HG03457 (cell line): ENCODE results near the gene LCE3B.
"Not testable (repeated sequence)": the region's sequence is repeated elsewhere in the genome, so short reads cannot be mapped to it uniquely, and the experiment has no call there.

ENCODE experiments used
- ATAC-seq: cut with Tn5 transposase; IDR thresholded peaks from one replicate; pipeline ENCODE4 v1.9.1; 2021; ENCODE audit warnings: moderate number of reproducible peaks; ENCODE audit not compliant: unreplicated experiment

Gene LCE3B, protein sequence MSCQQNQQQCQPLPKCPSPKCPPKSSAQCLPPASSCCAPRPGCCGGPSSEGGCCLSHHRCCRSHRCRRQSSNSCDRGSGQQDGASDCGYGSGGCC

DNA sequence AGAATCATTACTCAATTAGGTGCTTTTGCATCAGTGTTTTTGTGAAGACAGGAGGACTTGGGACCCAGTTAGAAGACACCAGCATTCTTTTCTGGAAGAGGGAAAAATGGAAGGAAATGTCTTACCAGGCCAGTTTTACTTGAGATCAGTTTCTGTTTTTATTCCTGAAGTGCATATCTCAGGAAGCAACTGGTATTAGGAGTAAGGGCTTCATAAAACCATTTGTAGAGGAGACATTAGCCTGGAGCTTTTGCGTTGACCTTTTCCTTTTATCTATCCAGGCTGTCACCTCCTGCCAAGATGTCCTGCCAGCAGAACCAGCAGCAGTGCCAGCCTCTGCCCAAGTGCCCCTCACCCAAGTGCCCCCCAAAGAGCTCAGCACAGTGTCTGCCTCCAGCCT is at the start of gene LCE3B:
Gene LCE3B (plus strand): TSS at position 301 of the 400 bp plus-strand sequence. CDS start 0 bp downstream, at position 301.
- no peak for ATAC-seq

DNA sequence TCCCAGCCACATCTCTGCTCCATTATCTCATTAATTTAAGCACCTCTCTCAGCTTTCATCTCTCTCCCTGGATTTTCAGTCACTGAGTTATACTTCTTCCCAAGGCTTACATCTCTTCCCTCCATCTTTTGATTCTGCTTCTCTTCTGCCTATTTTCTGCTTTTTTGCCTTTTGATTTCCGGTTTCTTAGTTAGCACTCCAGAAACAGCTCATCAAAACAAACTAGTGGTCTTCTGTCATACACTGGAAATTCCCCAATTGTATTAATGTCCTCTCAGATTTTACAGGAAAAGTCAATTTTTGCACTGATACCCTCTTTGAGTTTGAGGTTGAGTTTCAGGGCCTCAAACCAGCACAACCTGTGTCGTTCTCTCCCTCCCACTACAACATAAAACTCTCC is 48.5 kb upstream of the LCE3B start:
- ATAC-seq: no peak

DNA sequence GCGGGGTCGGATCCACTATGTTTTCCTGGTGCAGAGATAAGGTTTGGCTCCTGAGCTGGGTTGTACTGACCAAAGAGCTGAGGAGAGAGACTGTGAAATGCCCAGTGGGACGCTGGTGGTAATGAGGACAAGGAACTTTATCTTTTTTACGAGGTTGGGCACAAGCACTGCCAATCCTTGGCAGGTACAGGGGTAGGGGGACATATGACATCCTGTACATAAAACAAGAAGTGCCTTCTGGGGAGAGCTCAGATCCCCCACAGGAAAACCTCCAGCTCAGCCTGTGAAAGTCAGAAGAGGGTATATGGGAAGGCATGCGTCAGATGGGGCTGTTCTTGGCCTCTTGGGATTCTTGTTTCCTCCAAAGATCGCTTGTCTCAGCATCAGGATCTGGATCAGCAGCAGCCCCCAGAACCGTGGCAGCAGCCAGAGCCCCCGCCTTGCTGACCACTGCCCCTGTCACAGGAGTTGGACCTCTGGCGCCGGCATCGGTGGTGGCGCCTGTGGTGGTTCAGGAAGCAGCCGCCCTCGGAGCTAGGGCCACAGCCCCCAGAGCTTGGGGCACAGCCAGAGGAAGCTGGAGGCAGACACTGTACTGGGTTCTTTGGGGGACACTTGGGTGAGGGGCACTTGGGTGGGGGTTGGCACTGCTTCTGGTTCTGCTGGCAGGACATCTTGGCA is 47.9 kb upstream of the LCE3B start:
- no peak for ATAC-seq

DNA sequence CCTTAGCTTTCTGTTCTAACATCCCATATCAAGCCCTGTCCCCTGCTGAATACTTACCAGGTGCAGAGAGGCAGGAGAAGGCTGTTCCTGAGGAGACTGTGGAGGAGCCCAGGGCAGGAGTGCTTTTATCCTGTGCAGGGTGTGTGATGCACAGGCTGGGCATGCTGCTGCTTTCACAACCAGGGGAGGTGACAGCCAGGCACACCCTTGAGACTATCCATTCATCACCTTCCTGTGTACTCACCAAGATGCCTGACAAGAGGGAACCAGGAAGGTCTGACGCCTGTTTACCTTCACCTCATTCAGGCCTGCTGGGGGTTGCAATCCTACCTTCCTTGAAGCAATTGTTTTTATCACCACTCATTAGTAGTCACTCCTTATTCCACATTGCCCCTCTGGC is 46.9 kb upstream of the LCE3B start, which contains the start of gene LCE3E:
Gene LCE3E (minus strand): TSS at position 100 of the 400 bp plus-strand sequence. CDS start 572 bp downstream, outside the sequence.
- no peak for ATAC-seq

DNA sequence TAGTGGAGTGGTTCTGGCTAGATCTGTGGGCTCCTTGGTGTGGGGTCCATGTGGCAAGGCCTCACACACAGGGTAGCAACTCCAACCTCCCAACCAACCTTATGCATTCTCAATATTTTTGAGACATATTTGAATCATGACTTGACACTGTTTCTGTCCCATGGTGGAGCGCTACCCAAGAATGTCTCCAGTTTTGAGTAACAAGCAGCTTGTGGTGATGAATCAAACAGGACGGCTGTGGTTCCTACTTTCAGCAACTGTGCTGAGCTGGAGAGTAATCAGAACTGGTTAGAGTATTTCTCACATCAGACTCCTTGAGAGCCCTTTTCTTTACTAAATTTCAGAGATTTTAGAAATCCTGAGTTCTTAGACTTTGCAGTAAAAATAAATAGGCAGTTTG is 36.4 kb upstream of the LCE3B start:
- ATAC-seq: no peak

DNA sequence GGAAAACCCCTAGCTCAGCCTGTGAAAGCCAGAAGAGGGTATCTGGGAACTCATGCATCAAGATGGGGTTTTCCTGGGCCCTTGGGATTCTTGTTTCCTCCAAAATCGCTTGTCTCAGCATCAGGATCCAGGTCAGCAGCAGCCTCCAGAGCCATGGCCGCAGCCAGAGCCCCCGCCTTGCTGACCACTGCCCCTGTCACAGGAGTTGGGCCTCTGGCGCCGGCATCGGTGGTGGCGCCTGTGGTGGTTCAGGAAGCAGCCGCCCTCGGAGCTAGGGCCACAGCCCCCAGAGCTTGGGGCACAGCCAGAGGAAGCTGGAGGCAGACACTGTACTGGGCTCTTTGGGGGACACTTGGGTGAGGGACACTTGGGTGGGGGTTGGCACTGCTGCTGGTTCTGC is 34.1 kb upstream of the LCE3B start:
- ATAC-seq: not testable (repeated sequence)

DNA sequence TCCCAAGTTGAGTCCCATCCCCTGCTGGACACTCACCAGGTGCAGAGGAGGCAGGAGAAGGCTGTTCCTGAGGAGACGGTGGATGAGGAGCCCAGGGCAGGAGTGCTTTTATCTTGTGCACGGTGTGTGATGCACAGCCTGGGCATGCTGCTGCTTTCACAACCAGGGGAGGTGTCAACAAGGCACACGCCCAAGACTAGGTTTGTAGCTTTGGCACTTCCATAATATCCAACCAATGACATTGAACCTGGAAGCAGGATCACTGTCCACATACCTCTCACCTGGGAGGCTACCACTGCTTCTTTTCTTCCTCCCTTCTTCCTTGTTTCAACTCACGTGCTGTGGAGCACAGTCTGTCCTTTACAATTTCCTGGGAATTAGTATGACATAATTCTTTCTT is 33.2 kb upstream of the LCE3B start, which contains the start of gene LCE3D:
Gene LCE3D (minus strand): TSS at position 84 of the 400 bp plus-strand sequence. CDS start 580 bp downstream, outside the sequence.
- ATAC-seq: no peak

DNA sequence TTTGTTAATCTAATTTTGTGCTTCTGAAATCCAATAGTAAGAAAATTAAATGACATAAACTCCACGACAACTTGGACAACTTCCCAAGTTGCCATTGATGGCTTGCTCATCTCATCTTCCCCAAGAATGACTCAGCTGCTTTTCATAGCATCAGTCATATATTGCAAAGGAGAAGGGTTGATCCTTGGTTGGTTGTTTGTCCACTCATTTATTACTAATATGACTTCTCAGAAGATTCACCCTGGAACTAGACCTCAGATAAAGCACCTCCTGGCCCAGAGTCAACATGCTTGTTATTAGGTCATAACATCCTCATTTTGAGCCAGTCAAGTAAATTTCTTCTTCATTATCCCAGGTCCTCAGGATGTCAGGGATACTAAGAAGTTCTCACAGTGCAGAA is 31.0 kb upstream of the LCE3B start:
- ATAC-seq: no peak

DNA sequence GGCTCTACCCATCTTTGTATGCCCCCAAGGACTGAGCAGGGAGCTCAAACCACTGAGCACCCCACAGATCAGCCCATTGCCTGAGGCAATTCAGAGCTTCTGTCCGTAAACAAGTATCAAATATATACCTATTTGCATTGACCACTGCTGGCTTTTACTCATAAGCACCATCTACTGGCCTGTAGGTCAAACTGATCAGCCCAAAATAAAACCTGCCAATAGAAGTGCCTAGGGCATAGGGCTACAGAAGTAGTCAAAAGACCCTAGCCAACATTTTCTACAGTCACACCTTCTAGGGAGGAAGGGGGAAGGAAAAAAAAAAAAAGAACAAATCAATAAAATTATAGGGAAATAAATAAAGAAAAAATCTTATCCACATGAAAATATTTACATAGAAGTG is 28.0 kb upstream of the LCE3B start:
- no peak for ATAC-seq

DNA sequence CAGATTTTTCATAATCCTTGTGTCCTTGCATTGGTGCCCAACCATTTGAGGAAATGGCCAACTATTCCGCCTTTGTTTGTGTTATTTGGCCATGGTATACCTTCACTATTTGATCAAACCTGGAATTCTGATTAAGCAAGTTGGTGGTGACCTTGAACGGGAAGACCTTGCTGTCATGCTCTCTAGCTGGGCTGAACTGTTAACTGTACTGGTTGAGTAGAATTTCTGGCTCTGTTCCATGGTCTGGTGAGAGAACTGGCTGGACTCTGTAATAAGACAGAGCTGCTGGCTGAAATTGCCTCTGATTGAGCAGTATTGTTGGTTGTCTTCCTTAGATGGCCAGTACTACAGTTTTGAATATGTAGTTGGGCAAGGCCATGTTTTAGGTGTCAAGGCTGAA is 16.6 kb upstream of the LCE3B start:
- no peak for ATAC-seq

DNA sequence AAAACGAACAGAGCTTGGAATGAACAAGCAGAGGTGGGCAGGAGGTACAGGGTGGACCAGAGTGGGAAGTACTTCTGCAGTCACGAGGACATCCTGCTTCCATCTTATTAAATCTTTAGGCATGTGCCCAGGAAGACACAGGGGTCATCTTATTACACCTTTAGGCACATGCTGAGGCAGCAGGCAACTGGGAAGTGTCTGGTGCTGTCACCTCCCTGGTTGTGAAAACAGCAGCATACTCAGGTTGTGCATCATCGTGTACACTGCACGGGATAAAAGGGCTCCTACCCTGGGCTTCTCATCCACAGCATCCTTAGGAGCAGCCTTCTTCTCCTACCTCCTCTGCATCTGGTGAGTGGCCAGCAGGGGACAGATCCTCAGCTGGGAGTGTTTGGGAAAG is 13.7 kb upstream of the LCE3B start, which contains the start of gene LCE3C:
Gene LCE3C (plus strand): TSS at position 301 of the 400 bp plus-strand sequence. CDS start 498 bp downstream, outside the sequence.
- no peak for ATAC-seq

DNA sequence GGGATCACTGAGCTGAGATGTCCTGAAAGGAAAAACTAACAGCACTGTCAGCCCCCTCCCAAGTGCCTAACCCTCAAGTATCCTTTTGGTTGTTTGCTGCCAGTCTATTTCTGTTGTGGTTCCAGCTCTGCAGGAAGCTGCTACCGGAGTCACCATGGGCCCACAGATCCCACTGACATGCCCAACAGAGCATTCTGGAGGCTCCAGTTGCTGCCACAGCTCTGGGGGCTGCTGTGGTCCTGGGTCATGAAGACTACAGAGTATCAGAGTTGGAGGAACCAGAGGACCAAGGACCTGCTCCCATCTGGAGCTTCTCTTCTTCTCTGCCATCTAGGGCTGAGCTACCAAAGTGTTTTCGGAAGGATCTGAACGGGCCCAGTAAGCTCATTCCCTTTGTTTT is 8.4 kb downstream of the LCE3B start:
- ATAC-seq: no peak

DNA sequence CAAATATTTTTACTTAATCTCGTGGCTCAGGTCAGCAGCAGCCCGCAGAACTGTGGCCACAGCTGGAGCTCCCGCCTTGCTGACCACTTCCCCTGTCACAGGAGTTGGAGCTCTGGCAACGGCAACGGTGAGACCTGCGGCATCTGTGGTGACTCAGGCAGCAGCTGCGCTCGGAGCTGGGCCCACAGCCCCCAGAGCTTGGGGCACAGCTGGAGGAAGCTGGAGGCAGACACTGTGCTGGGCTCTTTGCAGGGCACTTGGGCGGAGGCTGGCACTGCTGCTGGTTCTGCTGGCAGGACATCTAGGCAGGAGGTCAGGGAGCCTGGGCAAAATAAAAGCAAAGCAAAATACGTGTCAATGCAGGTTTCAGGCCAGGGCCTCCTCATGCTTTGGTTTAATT is 9.2 kb downstream of the LCE3B start, which contains the start of gene LCE3A:
Gene LCE3A (minus strand): TSS at position 301 of the 400 bp plus-strand sequence. CDS start 0 bp downstream, at position 301.
- ATAC-seq: no peak

DNA sequence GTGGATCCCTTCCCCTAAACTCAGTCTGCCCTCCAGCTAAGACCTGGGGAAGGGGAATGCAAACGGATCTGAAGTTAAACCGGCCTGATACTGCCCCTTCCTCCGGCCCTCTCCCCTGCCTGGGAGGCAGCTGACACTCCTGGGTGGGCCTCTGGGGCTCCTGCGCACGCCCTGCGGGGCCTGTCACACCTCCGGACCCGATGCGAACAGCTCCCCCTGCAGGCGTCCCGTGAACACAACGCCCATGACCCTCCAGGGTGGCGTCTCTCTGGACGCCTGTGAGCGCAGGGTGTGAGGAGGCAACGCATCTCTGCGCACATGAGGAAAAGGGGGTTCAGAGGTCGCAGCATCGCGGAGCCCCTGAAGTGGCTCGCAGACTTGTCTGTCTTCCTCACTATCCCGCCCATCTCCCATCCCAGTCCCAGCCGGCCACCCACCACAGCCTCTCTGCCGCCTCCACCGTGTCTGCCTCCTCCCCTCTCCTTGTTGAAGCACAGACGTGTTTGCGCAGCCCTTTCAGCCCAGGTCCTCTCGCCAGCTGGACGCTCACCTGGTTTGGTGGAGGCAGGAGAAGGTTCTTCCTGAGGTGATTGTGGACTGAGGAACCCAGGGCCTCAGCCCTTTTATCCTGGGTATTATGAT is 9.7 kb downstream of the LCE3B start:
- no peak for ATAC-seq

DNA sequence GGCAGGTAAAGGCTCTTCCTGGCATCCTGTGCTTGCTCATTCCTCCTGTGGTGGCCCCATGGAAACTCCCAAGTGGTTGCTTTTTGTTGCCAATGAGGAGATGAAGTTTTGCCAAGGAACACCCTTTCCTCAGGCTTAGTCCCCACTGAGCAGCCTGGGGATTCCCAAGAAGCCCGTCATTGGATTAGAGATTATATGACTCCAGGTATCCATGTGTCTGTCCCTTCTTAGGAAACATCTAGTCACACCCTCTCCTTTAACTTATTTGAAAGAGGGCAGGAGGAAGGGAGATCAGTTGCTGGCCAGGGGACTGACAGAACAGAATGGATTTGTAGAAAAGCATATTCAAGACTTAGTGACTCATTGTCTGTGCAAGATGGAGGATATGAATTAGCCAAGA is 13.1 kb downstream of the LCE3B start:
- ATAC-seq: no peak

DNA sequence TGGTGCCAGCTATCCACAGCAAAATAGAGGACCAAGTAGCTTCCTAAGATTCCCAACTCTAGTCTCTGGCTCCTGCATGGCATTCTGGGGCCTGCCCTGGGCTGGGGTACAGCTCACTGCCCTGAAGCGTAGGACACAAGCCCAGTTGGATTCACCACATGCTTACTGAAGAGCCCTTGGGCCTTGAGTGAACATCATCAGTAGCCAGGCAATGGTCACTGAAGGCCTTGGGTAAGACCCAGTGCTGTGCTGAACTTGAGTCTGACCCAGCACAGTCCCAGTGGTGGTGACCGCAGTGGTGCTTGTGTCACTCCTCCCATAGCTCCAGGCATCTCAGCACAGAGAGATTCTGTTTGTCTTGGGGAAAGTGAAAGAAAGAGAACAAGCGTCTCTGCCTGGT is 17.0 kb downstream of the LCE3B start:
- ATAC-seq: no peak

DNA sequence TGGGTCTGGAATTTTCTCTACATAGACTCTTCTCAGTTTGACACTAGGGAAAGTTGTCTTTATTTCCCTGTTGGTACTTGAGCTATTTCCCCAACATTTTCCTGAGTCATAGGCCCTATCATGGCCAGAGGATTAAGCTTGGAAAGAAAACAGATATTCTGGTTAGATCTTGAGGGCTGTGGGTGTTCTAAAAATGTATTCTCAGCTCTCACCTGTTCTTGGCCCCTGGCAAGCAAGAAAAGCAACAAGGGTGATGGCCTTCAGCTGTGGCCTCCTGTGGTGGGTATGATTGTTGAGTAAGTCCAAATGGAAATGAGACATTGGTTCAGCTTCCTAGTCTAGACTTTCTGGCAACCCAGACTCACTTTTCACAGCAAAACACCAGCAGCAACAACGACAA is 26.7 kb downstream of the LCE3B start:
- no peak for ATAC-seq

DNA sequence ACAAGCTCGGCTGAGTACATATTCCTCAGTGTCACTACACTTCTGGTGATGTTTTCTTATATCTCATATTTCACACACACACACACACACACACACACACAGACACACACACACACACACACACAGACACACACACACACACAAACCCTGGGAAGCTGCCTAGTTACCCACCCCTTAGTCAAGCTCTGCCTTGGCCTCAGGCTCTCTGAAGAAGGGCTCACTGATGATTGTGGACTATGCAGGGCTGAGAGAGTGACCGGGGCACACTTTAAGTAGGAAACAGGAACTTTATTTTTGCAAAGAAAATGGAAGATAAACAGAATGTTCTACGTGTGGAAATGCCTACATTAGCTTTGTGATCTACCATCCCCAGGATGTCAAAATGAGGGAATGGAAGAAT is 30.3 kb downstream of the LCE3B start:
- ATAC-seq: no peak

DNA sequence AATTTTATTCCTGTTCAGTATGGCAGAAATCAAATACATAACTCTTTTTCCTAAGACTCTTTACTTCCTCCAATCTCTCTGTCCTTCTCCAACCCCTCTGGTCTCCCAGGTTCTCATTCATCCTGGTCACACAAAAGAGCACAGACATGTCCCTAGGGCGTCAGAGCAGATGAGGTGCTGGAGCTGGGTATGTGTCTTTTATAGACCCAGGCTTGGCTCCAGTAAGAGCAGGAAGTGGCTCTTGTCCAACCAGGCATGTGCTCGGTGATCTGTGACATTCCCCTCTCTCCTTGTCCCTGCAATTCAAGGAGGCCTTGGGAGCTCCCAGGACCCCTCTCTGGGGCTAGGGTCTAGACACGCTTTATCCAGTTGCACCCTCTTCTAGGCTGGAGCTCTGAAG is 31.5 kb downstream of the LCE3B start:
- ATAC-seq: no peak

DNA sequence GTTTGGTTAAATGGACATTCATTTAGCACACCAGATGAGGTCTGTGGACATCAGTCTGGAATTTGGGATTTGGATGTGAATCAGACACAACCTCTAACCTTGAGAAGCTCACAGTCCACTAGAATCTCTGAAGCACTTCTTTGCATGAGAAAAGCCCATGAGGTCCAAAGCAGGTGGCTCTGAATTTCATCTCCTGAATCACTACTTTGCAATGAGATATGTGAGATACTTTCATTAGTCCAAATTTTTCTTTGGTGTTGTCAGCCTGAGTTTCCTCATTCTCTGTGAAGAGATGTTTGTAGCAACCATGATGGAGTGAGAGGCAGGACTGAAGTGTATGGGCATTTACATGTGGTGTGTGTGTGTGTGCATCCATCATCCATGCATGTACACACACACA is 33.0 kb downstream of the LCE3B start:
- ATAC-seq: no peak

DNA sequence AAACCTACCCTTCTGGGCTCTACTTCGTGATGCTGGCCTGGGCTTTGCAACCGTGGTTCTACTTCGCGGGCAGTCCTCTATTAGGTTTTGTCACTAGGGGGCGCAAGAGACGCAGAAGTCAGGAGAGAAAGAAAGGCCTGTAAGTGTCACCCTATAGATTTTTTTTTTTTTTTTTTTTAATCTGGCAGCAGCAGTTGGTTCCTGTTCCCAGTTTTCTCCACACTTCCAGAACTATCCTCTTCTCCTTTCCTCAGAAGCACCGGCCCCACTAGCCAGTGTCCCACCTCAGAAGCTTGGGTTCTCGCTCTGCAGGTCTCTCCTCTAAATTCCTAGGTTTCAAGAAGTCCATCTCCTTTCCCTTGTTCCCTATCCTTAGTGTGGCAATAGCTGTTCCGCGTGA is 40.5 kb downstream of the LCE3B start:
- no peak for ATAC-seq

DNA sequence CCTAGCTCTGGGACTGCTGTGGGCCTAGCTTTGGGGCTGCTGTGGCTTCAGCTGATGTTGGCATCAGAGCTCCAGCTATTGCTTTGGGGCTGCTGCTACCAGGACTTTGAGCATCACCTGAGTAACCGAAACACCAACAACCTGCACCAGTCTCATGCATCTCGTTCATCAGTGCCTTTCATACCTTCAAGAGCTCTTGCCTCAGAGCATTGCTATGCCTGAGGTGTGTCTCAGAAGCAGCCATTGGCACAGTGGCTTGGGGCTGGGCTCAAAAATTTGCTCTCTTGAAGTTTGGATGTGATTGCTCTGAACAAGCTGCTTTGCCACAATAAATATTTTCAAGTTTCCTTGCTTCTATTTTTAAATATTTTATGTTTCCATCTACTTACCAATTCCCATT is 42.8 kb downstream of the LCE3B start:
- ATAC-seq: no peak
